ENCODE data around the gene HDAC4.

The HDAC4 gene

DNA sequence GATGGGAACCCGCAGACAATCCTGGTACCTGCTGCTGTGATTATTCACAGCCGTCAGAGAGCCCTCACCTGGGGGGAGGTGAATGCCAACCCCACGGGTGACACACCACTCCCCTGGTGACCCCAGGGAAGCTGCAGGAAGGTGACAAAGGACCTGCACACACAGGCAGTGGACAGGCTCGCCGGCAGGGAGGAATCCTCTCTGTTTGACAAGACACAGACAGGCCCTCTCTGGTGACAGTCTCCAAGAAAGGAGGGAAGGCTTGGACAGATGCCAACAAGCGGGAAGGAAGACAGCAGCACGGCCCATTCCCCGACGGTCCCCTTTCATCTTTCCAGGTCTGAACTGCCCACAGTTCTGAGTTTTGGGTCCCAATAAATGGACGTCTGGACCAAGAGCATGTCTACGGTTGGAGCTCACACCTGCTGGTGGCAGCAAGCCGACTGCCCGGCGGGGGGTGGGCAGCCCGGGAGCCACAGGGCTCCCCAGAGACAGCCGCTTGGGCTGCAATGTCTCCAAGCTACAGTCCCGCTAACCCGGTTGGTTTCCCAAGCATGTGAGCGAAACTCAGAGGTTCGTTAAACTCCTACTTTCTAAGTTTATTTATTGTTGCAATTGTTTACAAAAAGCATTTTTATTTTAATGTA is 31.8 kb downstream of the HDAC4 start:
- DNase-seq (ENCODE audit: low read depth), result no peak

DNA sequence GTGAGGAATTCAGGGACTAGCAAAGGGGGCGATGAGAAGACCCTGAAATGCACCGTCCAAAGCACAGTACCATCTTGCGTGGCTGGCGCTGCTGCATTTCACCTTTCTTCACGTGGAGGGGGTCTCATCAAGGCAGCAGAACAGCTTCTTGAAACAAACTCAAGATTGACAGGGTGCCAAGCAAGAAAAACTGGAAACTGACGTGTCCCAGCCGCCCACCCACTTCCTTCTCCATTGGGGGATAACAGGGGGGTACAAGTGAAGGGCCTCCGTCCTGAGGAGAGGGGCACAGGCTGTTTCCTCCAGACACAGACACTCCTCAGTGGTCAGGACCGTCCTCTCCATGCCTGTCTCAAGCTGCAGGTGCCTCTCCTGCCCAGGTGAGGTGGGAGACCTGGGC is 32.5 kb downstream of the HDAC4 start:
- DNase-seq (ENCODE audit: low read depth), result no peak

DNA sequence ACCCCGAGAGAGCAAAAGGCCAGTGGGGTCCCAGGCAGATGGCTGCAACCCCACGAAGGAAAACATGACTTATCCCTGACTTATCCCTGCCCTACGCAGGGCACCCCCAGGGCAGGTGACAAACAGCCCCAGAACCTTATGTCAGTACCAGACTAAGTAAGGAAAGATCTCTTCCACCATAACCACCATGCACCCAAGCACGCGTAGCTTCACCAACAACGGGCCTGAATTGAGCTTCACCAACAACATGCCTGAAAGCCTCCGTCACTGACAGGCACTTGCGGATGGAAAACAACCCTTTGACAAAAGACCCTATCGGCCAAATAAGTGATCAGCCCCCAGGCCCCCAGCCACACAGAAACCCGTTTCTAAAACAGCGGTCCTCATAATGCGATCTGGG is 34.1 kb downstream of the HDAC4 start:
- DNase-seq (ENCODE audit: low read depth), result no peak

DNA sequence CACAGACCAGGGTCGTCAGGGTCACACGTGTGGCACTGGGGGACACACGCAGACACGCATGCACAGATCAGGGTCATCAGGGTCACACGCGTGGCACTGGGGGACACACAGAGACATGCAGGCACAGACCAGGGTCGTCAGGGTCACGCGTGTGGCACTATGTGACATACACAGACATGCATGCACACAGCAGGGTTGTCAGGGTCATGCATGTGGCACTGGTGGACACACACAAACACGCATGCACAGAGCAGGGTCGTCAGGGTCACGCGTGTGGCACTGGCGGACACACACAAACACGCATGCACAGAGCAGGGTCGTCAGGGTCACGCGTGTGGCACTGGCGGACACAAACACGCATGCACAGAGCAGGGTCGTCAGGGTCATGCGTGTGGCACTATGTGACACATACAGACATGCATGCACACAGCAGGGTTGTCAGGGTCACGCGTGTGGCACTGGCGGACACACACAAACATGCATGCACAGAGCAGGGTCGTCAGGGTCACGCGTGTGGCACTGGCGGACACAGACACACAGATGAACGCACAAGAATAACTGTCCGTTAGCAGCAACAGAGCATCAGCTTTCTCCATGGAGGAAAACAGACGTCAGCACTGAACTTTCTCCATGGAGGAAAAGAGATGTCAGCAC is 34.9 kb downstream of the HDAC4 start:
- DNase-seq (ENCODE audit: low read depth), result no peak

DNA sequence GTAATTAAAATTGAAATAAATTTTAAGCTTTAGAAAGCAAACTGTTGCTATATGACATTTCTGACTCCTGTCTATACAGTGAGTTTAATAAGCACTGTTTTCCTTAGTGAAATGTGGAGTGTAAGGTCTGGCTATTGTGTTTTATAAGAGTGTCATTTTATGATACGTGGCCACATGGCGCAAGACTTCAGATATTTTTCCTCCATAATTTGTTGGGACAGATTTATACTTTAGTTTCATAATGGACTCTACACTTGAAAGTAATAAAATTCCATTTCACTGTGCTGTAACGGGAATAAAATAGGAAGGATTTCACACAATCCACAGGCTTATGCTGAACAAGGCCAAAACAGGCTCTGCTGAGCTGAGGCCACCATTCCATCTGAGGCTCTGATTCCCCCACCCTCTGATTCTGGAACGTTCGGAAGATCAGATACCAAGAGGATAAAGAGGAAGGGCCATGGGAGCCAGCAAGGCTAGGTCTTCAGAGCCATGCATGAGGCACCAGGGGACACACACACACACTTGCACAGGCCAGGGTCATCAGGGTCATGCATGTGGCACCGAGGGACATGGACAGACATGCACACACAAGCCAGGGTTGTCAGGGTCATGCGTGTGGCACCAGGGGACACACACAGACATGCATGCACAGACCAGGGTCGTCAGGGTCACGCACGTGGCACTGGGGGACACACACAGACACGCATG is 35.6 kb downstream of the HDAC4 start:
- no peak for DNase-seq (ENCODE audit: low read depth)

DNA sequence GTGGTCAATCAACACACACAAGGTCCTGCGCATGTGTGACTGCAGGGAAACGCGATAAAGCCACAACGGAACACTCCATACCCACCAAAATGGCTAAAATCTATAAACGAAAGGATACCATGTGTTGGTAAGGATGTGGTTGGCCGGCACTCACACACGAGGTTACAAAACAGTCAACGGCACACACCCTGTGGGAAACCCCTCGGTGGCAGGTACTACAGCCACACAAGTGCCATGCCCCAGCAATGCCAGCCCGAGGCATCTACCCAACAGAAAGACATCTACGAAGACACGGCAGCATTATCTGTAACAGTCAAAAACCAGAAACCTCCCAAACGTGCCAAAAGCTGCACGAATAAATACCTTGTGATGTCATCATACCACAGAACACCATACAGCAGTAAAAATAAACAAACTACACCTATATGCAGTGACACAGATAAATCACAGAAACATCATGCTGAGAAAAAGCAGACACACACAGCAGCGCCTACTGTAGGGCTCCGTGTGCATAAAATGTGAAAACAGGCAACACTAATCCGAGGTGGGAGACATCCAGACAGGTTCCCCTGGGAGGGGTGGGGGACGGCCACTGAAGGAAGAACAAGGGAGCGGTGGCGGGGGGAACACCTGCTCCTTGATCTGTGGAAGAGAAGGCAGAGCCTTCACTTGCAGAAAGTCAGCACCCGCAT is 36.7 kb downstream of the HDAC4 start:
- DNase-seq (ENCODE audit: low read depth), result peak; percentile 49

DNA sequence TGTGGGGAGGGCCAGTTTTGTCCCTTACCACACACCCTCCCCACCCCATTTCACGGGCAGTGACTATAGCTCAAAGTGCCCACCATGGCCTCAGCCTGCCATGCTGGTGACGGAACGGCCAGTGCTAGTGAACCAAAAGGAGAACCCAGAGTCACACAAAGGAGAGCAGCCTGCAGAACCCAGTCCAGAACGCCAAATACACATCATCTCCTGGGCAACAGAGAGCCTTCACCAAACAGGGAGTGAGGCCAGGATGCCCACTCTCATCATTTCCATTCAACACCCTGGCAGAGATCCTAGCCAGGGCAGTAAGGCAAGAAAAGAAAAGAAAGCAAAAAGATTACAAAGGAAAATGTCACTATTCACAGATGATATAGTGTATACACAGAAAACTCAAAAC is 38.3 kb downstream of the HDAC4 start:
- no peak for DNase-seq (ENCODE audit: low read depth)

DNA sequence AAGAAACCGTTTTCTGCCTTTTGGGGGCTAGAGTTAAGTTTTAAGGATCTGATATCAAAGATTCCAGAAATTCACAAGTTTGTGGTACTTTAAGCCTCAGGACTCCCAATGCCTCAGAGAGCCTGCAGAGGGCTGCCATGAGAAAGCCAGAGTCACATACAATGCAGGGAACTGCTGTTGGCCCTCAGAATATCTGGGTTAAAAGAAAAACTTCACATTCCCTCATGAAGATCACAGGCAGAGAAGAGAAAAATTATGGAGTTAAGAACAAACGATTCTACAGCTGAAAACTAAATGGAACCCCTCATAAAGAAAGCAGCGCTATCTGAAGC is 39.5 kb downstream of the HDAC4 start:
- peak; percentile 46 for DNase-seq (ENCODE audit: low read depth)

DNA sequence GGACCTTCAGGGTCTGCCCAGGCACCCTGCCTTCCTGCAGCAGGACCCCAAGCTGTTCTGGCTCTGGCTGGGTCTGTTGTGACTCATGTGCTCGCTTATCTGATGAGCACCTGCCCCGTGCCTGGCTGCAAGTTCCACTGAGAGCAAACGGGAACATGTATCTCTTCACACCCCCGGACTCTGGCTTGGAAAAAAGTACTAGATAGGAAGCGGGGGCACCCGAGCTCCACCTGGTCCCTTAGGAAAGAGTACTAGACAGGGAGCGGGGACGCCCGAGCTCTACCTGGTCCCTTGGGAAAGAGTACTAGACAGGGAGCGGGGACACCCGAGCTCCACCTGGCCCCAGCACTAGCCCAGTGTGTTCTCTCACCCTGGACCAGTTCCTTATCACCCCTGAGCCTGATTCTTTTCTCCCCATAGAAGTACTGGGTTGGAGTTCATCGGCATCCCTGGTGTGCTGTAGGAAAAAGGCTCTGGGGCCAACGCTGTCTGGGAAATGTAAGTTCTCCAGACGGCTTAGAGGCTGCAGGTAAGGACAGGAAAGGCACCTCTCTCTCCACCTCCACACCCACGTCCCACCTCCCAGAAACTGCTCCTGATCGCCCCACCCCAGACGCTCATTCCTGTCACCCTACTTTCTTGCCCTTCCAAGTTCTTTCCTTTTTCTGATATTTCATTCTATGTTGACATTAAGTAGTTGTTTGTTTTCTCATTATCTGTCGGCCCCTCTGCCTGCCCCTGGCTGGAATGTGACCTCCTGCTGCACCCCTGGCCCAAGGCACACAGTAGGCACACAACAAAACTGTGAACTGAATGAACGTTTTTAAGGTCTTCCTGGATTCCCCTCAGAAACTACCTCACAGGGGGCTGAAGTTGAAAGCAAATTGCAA is 40.2 kb downstream of the HDAC4 start:
- DNase-seq (ENCODE audit: low read depth), result peak; percentile 78

DNA sequence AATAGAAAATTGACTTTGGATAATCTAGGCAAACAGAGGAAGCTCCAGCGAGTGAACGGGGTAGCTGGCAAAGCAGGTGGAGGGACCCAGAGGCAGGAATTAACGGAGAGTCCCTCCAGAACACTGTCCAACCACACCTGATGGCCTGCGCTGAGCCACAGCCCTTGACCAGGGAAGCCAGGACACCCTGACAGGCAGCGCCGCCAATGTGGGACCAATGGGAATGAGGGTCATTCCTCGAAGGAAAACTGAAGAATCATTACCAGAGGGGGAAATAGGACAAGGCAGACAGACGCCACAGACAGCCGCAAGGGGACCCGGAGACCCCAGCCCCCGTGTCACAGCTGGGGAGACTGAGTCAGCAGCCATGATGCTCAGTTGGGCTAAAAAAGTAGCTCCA is 40.8 kb downstream of the HDAC4 start:
- no peak for DNase-seq (ENCODE audit: low read depth)

DNA sequence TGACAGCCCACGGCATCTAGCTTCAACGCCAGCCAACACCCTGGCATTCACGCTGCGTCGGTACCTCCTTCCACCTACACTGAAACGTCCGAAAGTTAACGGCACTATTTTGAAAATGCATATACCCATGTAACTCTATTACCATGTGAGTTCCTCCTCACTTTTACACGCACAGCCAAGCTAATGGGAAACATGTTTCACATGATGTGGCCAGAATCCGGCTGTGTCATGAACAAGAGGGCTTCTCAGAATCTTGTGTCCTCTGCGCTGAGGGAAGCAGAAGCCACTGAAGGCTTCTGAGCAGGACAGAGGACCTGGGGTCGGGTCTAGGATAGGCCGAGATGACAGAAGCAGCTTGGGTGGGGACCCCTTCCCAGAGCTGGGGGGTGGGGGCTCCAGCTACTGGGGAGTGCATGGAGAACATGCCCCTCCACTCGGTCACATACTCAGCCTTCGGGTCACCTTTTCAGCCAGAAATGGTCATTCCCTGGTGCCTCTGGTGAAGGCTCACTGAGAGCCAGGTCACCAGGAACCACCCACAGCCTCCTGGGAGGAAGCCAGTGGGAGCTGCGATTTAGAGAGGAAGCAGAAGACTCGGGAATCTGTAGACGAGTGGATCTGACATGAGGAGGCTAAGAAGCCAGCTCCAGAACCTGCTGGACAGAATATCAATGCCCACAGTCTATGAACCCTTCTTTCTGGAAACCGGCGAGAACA is 41.5 kb downstream of the HDAC4 start:
- no peak for DNase-seq (ENCODE audit: low read depth)

DNA sequence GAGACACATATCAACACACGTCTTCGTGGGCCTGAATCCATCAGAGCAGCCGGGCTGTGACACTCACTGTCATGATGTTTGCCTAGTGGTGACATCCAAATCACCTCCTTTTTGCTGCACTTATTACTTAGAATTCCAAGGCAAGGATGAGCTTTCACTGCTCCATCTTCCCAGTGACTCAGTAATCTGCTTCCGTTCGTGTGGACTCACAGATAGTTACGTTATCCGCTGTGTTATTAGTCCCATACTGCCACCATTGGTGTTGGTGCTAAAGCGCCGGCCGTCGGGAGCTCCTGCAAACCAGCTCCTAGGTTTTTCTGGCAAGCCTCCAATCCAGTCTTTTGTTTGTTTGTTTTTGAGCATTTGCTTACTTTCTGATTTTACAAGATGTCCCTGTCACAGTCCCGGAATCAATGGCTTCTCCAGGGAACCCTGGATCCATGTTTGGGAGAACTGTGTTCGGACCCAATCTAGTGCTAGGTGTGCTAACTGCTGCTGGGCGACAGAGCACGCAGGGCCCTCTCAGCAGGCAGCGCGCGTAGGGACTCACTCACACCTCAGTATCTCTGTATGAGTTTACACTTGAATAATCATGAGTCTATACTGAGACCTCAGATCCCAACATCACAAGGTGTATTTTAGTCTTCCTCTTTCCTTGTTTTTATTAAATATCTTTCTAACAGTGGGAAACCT is 42.6 kb downstream of the HDAC4 start:
- DNase-seq (ENCODE audit: low read depth), result no peak

DNA sequence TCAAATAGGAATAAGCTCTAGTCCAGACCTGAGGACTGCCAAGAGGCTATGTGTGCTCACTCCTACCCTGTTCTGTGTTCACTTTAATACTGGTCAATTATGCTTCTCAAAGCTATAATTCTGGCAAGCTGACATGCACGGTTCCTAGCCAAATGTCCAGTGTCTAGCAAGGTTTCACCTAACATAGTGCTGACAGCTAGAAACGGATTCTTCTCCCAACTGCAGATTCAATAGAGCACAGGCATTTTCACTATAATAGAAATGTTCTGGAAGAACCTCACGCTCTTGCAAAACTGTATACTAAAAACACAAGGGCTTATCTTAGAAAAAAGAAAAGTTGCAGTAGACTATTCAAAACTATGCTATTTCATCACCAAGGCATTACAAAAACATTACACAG is 45.1 kb downstream of the HDAC4 start:
- DNase-seq (ENCODE audit: low read depth), result peak; percentile 87

DNA sequence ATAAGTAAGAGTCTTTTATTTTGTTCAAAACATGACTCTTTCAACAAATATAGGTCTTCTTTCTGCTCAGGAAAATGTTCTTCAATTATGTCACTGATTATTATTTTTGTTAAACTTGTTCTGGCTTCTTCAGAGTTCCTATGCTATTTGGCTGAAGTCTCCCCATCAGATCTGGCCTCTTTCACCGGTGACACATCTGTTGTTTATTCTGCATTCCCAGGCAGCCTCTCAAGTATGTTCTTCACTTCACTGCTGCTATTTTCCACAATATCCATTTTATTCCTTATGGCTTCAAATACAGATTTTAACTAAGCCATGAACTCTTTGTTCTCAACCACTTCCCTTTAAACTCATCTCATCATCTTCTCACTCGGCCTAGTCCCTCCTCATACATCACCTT is 45.7 kb downstream of the HDAC4 start:
- peak; percentile 83 for DNase-seq (ENCODE audit: low read depth)

DNA sequence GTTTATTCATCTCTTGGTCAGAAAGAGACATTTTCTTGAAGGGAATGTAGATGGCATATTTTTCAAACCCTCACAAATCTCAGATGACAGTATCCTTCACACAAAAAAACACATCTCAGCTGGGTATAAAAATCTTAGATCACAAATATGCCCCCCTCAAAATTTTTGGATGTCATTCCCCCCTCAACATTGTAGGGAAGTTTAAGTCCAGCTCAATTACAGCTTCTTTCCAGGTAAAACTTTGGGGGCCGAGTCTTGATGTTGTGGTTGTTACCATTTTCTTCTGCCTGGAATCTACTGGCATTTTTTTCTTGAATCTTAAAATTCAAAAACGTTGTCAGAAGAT is 46.1 kb downstream of the HDAC4 start:
- DNase-seq (ENCODE audit: low read depth), result peak; percentile 6

DNA sequence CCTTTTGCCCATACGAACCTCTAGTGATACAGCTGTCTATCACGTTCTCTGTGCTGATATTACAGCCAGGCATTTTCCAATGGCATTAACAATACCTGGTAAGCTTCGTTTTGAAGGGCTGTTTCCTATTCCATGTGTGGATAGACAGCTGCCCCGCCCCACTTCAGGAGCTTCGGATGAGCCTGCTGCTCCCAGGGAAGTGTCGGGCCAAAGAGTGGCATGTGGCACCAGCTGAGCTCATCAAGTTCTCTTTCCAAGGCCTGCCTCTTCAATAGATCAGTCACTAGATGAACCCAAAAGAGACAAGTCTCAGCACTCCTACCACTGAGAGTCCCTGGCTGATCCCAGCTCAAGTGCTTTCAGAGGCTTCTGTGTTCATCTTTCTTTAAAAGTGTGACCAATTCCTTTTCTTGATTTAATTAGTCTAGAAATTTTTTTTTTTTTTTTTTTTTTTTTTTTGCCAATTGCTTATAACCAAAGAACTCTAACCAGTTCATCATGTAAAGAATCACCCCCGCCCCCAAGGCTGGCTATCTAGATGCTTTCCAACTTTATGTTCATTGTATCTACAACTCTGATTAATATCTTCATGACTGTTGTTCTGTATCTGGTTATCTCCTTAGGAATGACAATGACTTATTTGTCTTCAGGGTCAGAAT is 46.6 kb downstream of the HDAC4 start:
- no peak for DNase-seq (ENCODE audit: low read depth)

DNA sequence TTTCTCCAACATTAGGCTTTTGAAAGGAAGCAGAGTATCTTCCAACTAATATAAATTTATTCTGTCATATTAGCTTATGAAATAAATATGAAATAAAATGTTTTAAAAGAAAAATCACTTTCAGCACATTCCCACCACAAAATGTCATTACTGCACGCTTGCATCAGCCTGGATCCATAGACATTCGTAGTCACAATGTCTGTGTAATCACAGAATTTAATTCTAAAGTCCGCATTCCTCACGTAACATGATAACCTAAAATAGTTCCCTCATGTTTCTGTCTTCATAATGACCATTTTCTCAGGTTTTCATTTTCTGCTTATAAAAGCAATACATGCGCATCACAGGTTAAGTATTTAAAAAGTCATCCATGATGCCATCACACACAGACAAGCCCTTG is 47.1 kb downstream of the HDAC4 start:
- no peak for DNase-seq (ENCODE audit: low read depth)

DNA sequence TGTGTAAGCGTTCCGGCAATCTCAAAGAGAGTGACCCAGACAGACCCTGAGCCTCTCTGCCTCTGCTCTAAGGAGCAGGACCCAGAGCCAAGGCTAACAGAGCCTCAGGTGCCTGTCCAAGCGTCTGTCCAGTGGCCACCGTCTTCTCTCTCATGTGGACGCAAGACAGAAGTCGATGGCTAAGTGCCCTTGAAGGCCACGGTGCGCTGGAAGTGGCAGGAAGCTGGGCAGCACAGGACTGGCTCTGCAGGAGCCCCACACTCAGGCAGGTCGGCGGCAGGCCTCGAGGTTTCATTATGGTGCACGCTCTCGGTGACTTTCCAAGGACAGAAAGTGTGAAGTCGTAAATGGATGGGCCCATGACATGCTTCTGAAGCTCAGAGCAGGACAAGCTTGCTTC is 49.1 kb downstream of the HDAC4 start:
- DNase-seq (ENCODE audit: low read depth), result no peak

DNA sequence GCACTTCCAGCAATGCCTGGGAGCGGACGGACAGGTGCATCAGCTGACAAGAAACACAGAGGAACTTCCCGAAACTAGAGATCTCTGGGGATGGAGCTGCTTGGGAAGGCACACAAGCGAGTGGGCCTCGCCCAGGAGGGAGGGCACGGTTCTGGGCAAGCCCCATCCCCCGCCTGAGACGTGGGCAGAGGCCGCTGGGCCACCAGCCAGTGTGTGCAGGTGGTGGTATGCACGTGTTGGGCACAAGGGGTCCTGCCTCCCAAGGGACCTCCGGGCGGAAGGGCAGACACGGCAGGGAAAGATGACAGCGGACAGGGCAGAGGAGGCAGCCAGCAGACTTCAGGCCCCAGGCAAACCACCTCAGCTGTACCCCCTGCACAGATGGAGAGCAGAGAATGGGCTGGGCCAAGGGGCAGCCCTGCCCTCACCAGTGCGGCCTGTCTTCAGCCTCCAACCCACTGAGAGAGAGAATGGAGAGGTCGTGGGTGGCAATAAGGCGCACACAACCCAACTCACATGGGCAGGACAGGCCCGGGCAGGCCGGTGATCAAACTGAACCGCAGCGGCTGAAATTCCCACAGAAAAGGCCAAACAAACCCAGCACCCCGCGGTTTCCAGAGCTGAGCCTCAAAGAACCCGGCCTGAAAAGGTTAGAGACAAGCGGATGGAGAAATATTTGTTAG is 51.2 kb downstream of the HDAC4 start:
- no peak for DNase-seq (ENCODE audit: low read depth)

All from amniotic epithelial cell (primary cell).